GM12878 (cell line): ENCODE measurements around the gene PRSS12. TPM values are rescaled to one million over a fixed set of nuclear protein-coding genes. Genes with fewer than 3 reads are reported as not detected.

Experiments used
- ATAC-seq: fragments of 200-7000 bp; cut with Tn5 transposase; 3 replicates; pipeline ENCODE4 v1.9.1; 2020; ENCODE audit warnings: mild to moderate bottlenecking, moderate library complexity
- BruUV-seq: library from RNA; stranded (reverse); fragments of 400-500 nt; replicated peaks from 2 replicates; lab custom pipeline; 2021; lab: Mats Ljungman, UMichigan
- CTCF ChIA-PET: fragments of 300-600 bp; sonication (Branson Sonifier 250); formaldehyde crosslinking; extraction: SDS; loops from one replicate; lab custom pipeline; 2021; ENCODE audit warnings: inconsistent platforms; lab: Yijun Ruan, JAX
- POLR2A ChIA-PET: fragments of 350-600 bp; formaldehyde crosslinking; extraction: SDS; loops from one replicate; lab custom pipeline; 2021; ENCODE audit warnings: inconsistent platforms; lab: Charles Lee
- RAD21 ChIA-PET: fragments of 300-600 bp; sonication (Branson Sonifier 250); formaldehyde crosslinking; loops from one replicate; lab custom pipeline; 2023; ENCODE audit warnings: antibody characterized with exemption; ENCODE audit not compliant: unreplicated experiment; lab: Charles Lee
- SMC1A ChIA-PET: fragments of 300-600 bp; sonication (Branson Sonifier 250); formaldehyde crosslinking; loops from one replicate; lab custom pipeline; 2023; ENCODE audit not compliant: unreplicated experiment, uncharacterized antibody; lab: Charles Lee
- DNase-seq: peaks from one replicate; pipeline ENCODE4 v3.0.0-alpha.2; 2011; ENCODE audit warnings: low read depth, low spot score
- FAIRE-seq: peaks from 3 replicates; lab custom pipeline; 2011; peaks lifted over from hg19 to GRCh38; lab: Jason Lieb, UNC
- H2AFZ ChIP-seq: 2 replicates; pipeline ENCODE4 v1.6.0; 2011; ENCODE audit warnings: low read depth, low read length, control low read depth; ENCODE audit not compliant: control insufficient read depth
- H3K27ac ChIP-seq: 2 replicates; pipeline ENCODE4 v1.5.1; 2011; ENCODE audit warnings: control low read depth; ENCODE audit not compliant: control insufficient read depth, insufficient read depth
- H3K27me3 ChIP-seq, 2 experiments: replicated peaks in 1 of 2; 2 replicates each; pipeline versions ENCODE4 v1.6.0 to v1.6.1; 2011; ENCODE audit warnings: low read length in 1 of 2; ENCODE audit not compliant: control insufficient read depth in 2 of 2, insufficient read depth in 2 of 2
- H3K36me3 ChIP-seq, 2 experiments: 2 replicates each; pipeline ENCODE4 v1.5.1; 2011; ENCODE audit warnings: low read length in 1 of 2; ENCODE audit not compliant: control insufficient read depth in 2 of 2, insufficient read depth in 2 of 2
- H3K4me1 ChIP-seq: 2 replicates; pipeline ENCODE4 v1.6.1; 2011; ENCODE audit warnings: mild to moderate bottlenecking, low read length, moderate library complexity, mixed read lengths; ENCODE audit not compliant: control insufficient read depth, insufficient read depth
- H3K4me2 ChIP-seq: 2 replicates; pipeline ENCODE4 v1.6.0; 2011; ENCODE audit warnings: control low read depth; ENCODE audit not compliant: control insufficient read depth, insufficient read depth
- H3K4me3 ChIP-seq: fragments of 200-600 bp; sonication (generic); 2 replicates; pipeline ENCODE4 v1.5.1; 2016
- H3K79me2 ChIP-seq: 2 replicates; pipeline ENCODE4 v1.6.0; 2011; ENCODE audit warnings: low read length; ENCODE audit not compliant: control insufficient read depth, insufficient read depth
- H3K9ac ChIP-seq: 2 replicates; pipeline ENCODE4 v1.8.0; 2011; ENCODE audit warnings: low read length, control low read depth, mixed read lengths; ENCODE audit not compliant: control insufficient read depth, insufficient read depth
- H3K9me3 ChIP-seq: replicated peaks from 3 replicates; pipeline ENCODE4 v1.5.1; 2011; ENCODE audit warnings: mild to moderate bottlenecking, low read length; ENCODE audit not compliant: control insufficient read depth, insufficient read depth
- H4K20me1 ChIP-seq: 2 replicates; pipeline ENCODE4 v1.6.0; 2011; ENCODE audit not compliant: control insufficient read depth, insufficient read depth
- BCL3 ChIP-seq: IDR thresholded peaks from 2 replicates; pipeline ENCODE4 v1.6.1; 2011; ENCODE audit warnings: borderline replicate concordance, low read depth, mild to moderate bottlenecking, moderate library complexity, low read length; ENCODE audit not compliant: insufficient read depth, poor library complexity, severe bottlenecking
- CHD4 ChIP-seq: fragments of 200-600 bp; sonication (generic); IDR thresholded peaks from 2 replicates; pipeline ENCODE4 v1.6.1; 2016; ENCODE audit warnings: mild to moderate bottlenecking
- DPF2 ChIP-seq: fragments of 450-650 bp; IDR thresholded peaks from 2 replicates; pipeline ENCODE4 v1.6.1; 2017; ENCODE audit warnings: mild to moderate bottlenecking
- EED ChIP-seq: sonication (generic); IDR thresholded peaks from 2 replicates; pipeline ENCODE4 v1.6.1; 2016; ENCODE audit warnings: antibody characterized with exemption, low read depth
- MEF2A ChIP-seq: IDR thresholded peaks from 2 replicates; pipeline ENCODE4 v1.6.1; 2011; ENCODE audit warnings: low read depth, mild to moderate bottlenecking, low read length, moderate library complexity; ENCODE audit not compliant: insufficient read depth
- MTA2 ChIP-seq: fragments of 450-650 bp; IDR thresholded peaks from 2 replicates; pipeline ENCODE4 v1.6.1; 2016; ENCODE audit warnings: low read depth, mild to moderate bottlenecking, moderate library complexity
- MYC ChIP-seq: IDR thresholded peaks from 2 replicates; pipeline ENCODE4 v1.6.1; 2011; ENCODE audit warnings: mild to moderate bottlenecking, low read length, moderate library complexity, inconsistent platforms; ENCODE audit not compliant: insufficient read depth, insufficient replicate concordance, insufficient read length, severe bottlenecking
- NR2C2 ChIP-seq: IDR thresholded peaks from 2 replicates; pipeline ENCODE4 v1.6.1; 2011; ENCODE audit warnings: borderline replicate concordance, low read depth; ENCODE audit not compliant: control insufficient read depth, insufficient read length
- PAX8 ChIP-seq: fragments of 450-650 bp; IDR thresholded peaks from 2 replicates; pipeline ENCODE4 v1.6.1; 2017; ENCODE audit warnings: mild to moderate bottlenecking, moderate library complexity
- RAD51 ChIP-seq: fragments of 450-650 bp; IDR thresholded peaks from 2 replicates; pipeline ENCODE4 v1.6.1; 2016; ENCODE audit warnings: moderate library complexity, mild to moderate bottlenecking, inconsistent platforms
- RBBP5 ChIP-seq: fragments of 200-600 bp; sonication (generic); conservative IDR thresholded peaks from 2 replicates; pipeline ENCODE4 v1.6.1; 2016
- RCOR1 ChIP-seq: conservative IDR thresholded peaks from 2 replicates; pipeline ENCODE4 v1.6.1; 2012; ENCODE audit warnings: low read depth, low read length, improper control_type of control experiment
- SMAD5 ChIP-seq: IDR thresholded peaks from 2 replicates; pipeline ENCODE4 v1.6.1; 2016; ENCODE audit warnings: antibody characterized with exemption, low read depth
- SP1 ChIP-seq: IDR thresholded peaks from one replicate; pipeline ENCODE4 v1.6.1; 2011; ENCODE audit warnings: low read depth, low read length
- SRF ChIP-seq, 2 experiments: IDR thresholded peaks; 2 replicates each; pipeline ENCODE4 v1.6.1; 2011; ENCODE audit warnings: low read depth in 2 of 2, low read length in 2 of 2, mild to moderate bottlenecking in 1 of 2, moderate library complexity in 1 of 2
- STAT1 ChIP-seq: fragments of 450-650 bp; conservative IDR thresholded peaks from 2 replicates; pipeline ENCODE4 v1.6.1; 2014; ENCODE audit warnings: antibody characterized with exemption, mild to moderate bottlenecking
- ZBTB40 ChIP-seq: fragments of 450-650 bp; IDR thresholded peaks from 2 replicates; pipeline ENCODE4 v1.6.1; 2016; ENCODE audit warnings: mild to moderate bottlenecking, moderate library complexity, borderline replicate concordance
- WGBS: methylation state at CpG from one replicate; pipeline ENCODE4 v1.1.6; 2016; ENCODE audit warnings: low lambda C conversion rate; ENCODE audit not compliant: insufficient replicate concordance, insufficient coverage; ENCODE audit errors: missing lambda C conversion rate; 5-methylcytosine and 5-hydroxymethylcytosine counted together
- in situ Hi-C: fragments of 300-500 bp; cut with MboI; formaldehyde crosslinking; loops from 9 replicates; pipeline ENCODE4 v1.14.3; 2018; ENCODE audit warnings: mixed read lengths
- intact Hi-C: fragments of 100-400 bp; cut with micrococcal nuclease; formaldehyde crosslinking; loops from one replicate; pipeline ENCODE4 v1.14.2; 2022; ENCODE audit not compliant: unreplicated experiment
- polyA plus RNA-seq, 11 experiments: library from polyadenylated mRNA; depleted of rRNA in 4 of 11; unstranded in 6 of 11; stranded (reverse) in 5 of 11; fragments of >200 nt; fragmentation: Nextera tagmentation in 4 of 11; fragmentation: Illumina TruSeq in 1 of 11; extraction: Ambion mirVana in 4 of 11; extraction: Trizol in 1 of 11; gene quantifications; 1 replicate in 1 of 11; 2 replicates in 10 of 11; pipeline versions ENCODE4 v1.2.1 to v1.2.3, GENCODE V29; 2011 to 2016; ENCODE audit warnings: inconsistent platforms in 2 of 11, missing spikeins in 2 of 11, low read depth in 1 of 11
- total RNA-seq, 4 experiments: library from RNA; depleted of rRNA in 3 of 4; stranded (reverse); fragments of >200 nt in 3 of 4; fragmentation: Illumina TruSeq in 1 of 4; extraction: Trizol in 1 of 4; gene quantifications; 2 replicates each; pipeline versions ENCODE4 v1.2.1 to v1.2.3, GENCODE V29; 2013 to 2021

The PRSS12 gene
- total and polyA plus RNA-seq, 10 of the 15 experiments (the other 5 are each of a cell fraction or from before 2014, with no cell fraction given): 0.04 to 0.34 (median 0.11) TPM; not detected in 2

GRCh38 chr4:118346495-118346894 is 6.3 kb downstream of the PRSS12 start:
- ChIA-PET POLR2A (no interaction called here), RAD21 (no interaction called here), CTCF (interaction anchor here (1.1 kb wide), 1 partner anchor 11 kb away, joined by 3 read pairs; no protein-coding TSS in a partner anchor), SMC1A (no interaction called here)
- Histone ChIP-seq H3K27ac (no peak overlapping the region), H3K36me3 (no peaks in the 10 kb centered on the region), H4K20me1 (no peaks in the 10 kb centered on the region), H3K4me2 (no peak overlapping the region), H3K9ac (no peak overlapping the region), H2AFZ (no peak overlapping the region), H3K9me3 (no peaks in the 10 kb centered on the region), H3K79me2 (no peaks in the 10 kb centered on the region), H3K4me1 (no peaks in the 10 kb centered on the region), H3K27me3 (peaks cover 0 to 1% of the 10 kb centered on the region in 2 experiments; a peak in 1 of 4 replicates), H3K4me3 (no peak overlapping the region)
- WGBS: 21% methylated on average over 4 of the region's 4 CpGs
- in situ Hi-C loops: no loop called here
- DNase-seq (no peak), ATAC-seq (no peak), FAIRE-seq (no peak)
- no peak for TF ChIP-seq SRF (IDR thresholded peaks at IDR 0.05; ENCODE audit: low read depth in 2 of 2, low read length in 2 of 2)
- no peak for TF ChIP-seq DPF2
- no peak for TF ChIP-seq SP1
- TF ChIP-seq EED: no peak
- no peak for TF ChIP-seq MYC
- TF ChIP-seq BCL3: no peak
- no peak for TF ChIP-seq MEF2A
- TF ChIP-seq STAT1: no peak
- TF ChIP-seq RBBP5: no peak
- no peak for TF ChIP-seq RAD51
- no peak for TF ChIP-seq PAX8
- no peak for TF ChIP-seq ZBTB40
- TF ChIP-seq RCOR1: no peak
- no peak for TF ChIP-seq SMAD5
- no peak for TF ChIP-seq CHD4
- TF ChIP-seq MTA2: no peak
- no peak for TF ChIP-seq NR2C2
- intact Hi-C loops: no loop called here
- BruUV-seq: no TSS peak
